ENCODE data around the gene PRSS58. TPM values are rescaled to one million over a fixed set of nuclear protein-coding genes. Genes with fewer than 3 reads are reported as not detected.

The PRSS58 gene
- total and polyA plus RNA-seq, 2 donors: 0.38 to 0.98 TPM

GRCh38 chr7:142298009-142298408 is 40.2 kb upstream of the PRSS58 start:
- Histone ChIP-seq H3K36me3 (ENCODE audit: control insufficient read depth in 2 of 2, insufficient read depth in 2 of 2, low read length in 1 of 2) (no peaks in the 10 kb centered on the region), H3K27ac (ENCODE audit: low read depth in 1 of 2, low read length in 1 of 2) (peak overlapping the region in 1 of 2 donors; percentile 79), H3K4me1 (ENCODE audit: control insufficient read depth in 2 of 2, insufficient read depth in 2 of 2, low read length in 2 of 2) (peaks cover 25 to 47% of the 10 kb centered on the region in 2 donors), H3K4me3 (ENCODE audit: low read length in 2 of 2) (no peak overlapping the region), H3K27me3 (ENCODE audit: control insufficient read depth in 2 of 2, insufficient read depth in 1 of 2, low read length in 1 of 2) (no peaks in the 10 kb centered on the region), H3K9me3 (ENCODE audit: control insufficient read depth in 2 of 2, insufficient read depth in 1 of 2, low read length in 1 of 2) (no peaks in the 10 kb centered on the region)
- 62% methylated on average over 5 of the region's 5 CpGs for WGBS
- DNase-seq (ENCODE audit: low read depth in 6 of 9, low spot score in 9 of 9): peak in 1 of 9 donors; percentile 65

GRCh38 chr7:142280263-142280662 is 22.4 kb upstream of the PRSS58 start:
- H3K27ac ChIP-seq (ENCODE audit: low read depth in 1 of 2, low read length in 1 of 2): no peak overlapping the region
- H3K27me3 ChIP-seq (ENCODE audit: control insufficient read depth in 2 of 2, insufficient read depth in 1 of 2, low read length in 1 of 2): no peaks in the 10 kb centered on the region
- H3K36me3 ChIP-seq (ENCODE audit: control insufficient read depth in 2 of 2, insufficient read depth in 2 of 2, low read length in 1 of 2): no peaks in the 10 kb centered on the region
- WGBS: 73% methylated on average over 3 of the region's 3 CpGs
- no peaks in the 10 kb centered on the region for H3K4me1 ChIP-seq (ENCODE audit: control insufficient read depth in 2 of 2, insufficient read depth in 2 of 2, low read length in 2 of 2)
- DNase-seq (ENCODE audit: low read depth in 6 of 9, low spot score in 9 of 9): no peak
- no peak overlapping the region for H3K4me3 ChIP-seq (ENCODE audit: low read length in 2 of 2)
- no peaks in the 10 kb centered on the region for H3K9me3 ChIP-seq (ENCODE audit: control insufficient read depth in 2 of 2, insufficient read depth in 1 of 2, low read length in 1 of 2)

GRCh38 chr7:142279601-142280000 is 21.7 kb upstream of the PRSS58 start:
- no peaks in the 10 kb centered on the region for H3K4me1 ChIP-seq (ENCODE audit: control insufficient read depth in 2 of 2, insufficient read depth in 2 of 2, low read length in 2 of 2)
- H3K9me3 ChIP-seq (ENCODE audit: control insufficient read depth in 2 of 2, insufficient read depth in 1 of 2, low read length in 1 of 2): no peaks in the 10 kb centered on the region
- no peaks in the 10 kb centered on the region for H3K36me3 ChIP-seq (ENCODE audit: control insufficient read depth in 2 of 2, insufficient read depth in 2 of 2, low read length in 1 of 2)
- H3K27me3 ChIP-seq (ENCODE audit: control insufficient read depth in 2 of 2, insufficient read depth in 1 of 2, low read length in 1 of 2): no peaks in the 10 kb centered on the region
- DNase-seq (ENCODE audit: low read depth in 6 of 9, low spot score in 9 of 9): peak in 1 of 9 donors; percentile 34
- no peak overlapping the region for H3K4me3 ChIP-seq (ENCODE audit: low read length in 2 of 2)
- no peak overlapping the region for H3K27ac ChIP-seq (ENCODE audit: low read depth in 1 of 2, low read length in 1 of 2)
- WGBS: 61% methylated on average over 1 of the region's 1 CpG

- H3K27ac ChIP-seq (ENCODE audit: low read depth in 1 of 2, low read length in 1 of 2): no peak overlapping the region
- peaks cover 0 to 4% of the 10 kb centered on the region in 2 donors for H3K9me3 ChIP-seq (ENCODE audit: control insufficient read depth in 2 of 2, insufficient read depth in 1 of 2, low read length in 1 of 2)
- peaks cover 2 to 5% of the 10 kb centered on the region in 2 donors for H3K4me1 ChIP-seq (ENCODE audit: control insufficient read depth in 2 of 2, insufficient read depth in 2 of 2, low read length in 2 of 2)
- no peak overlapping the region for H3K4me3 ChIP-seq (ENCODE audit: low read length in 2 of 2)
- no peaks in the 10 kb centered on the region for H3K27me3 ChIP-seq (ENCODE audit: control insufficient read depth in 2 of 2, insufficient read depth in 1 of 2, low read length in 1 of 2)
- no peak for DNase-seq (ENCODE audit: low read depth in 6 of 9, low spot score in 9 of 9)
- no peaks in the 10 kb centered on the region for H3K36me3 ChIP-seq (ENCODE audit: control insufficient read depth in 2 of 2, insufficient read depth in 2 of 2, low read length in 1 of 2)
- WGBS: 96% methylated on average over 3 of the region's 3 CpGs
Observed at GRCh38 chr7:142275028-142275427, 17.2 kb upstream of the PRSS58 start.

- no peak for DNase-seq (ENCODE audit: low read depth in 6 of 9, low spot score in 9 of 9)
- H3K9me3 ChIP-seq (ENCODE audit: control insufficient read depth in 2 of 2, insufficient read depth in 1 of 2, low read length in 1 of 2): peaks cover 0 to 4% of the 10 kb centered on the region in 2 donors
- H3K36me3 ChIP-seq (ENCODE audit: control insufficient read depth in 2 of 2, insufficient read depth in 2 of 2, low read length in 1 of 2): no peaks in the 10 kb centered on the region
- no peak overlapping the region for H3K27ac ChIP-seq (ENCODE audit: low read depth in 1 of 2, low read length in 1 of 2)
- H3K4me1 ChIP-seq (ENCODE audit: control insufficient read depth in 2 of 2, insufficient read depth in 2 of 2, low read length in 2 of 2): peaks cover 2 to 5% of the 10 kb centered on the region in 2 donors
- H3K27me3 ChIP-seq (ENCODE audit: control insufficient read depth in 2 of 2, insufficient read depth in 1 of 2, low read length in 1 of 2): no peaks in the 10 kb centered on the region
- 98% methylated on average over 2 of the region's 2 CpGs for WGBS
- no peak overlapping the region for H3K4me3 ChIP-seq (ENCODE audit: low read length in 2 of 2)
Observed at GRCh38 chr7:142272841-142273240, 15.0 kb upstream of the PRSS58 start.

- H3K9me3 ChIP-seq (ENCODE audit: control insufficient read depth in 2 of 2, insufficient read depth in 1 of 2, low read length in 1 of 2): no peaks in the 10 kb centered on the region
- no peak overlapping the region for H3K4me3 ChIP-seq (ENCODE audit: low read length in 2 of 2)
- no peaks in the 10 kb centered on the region for H3K4me1 ChIP-seq (ENCODE audit: control insufficient read depth in 2 of 2, insufficient read depth in 2 of 2, low read length in 2 of 2)
- H3K36me3 ChIP-seq (ENCODE audit: control insufficient read depth in 2 of 2, insufficient read depth in 2 of 2, low read length in 1 of 2): no peaks in the 10 kb centered on the region
- WGBS: 88% methylated on average over 8 of the region's 8 CpGs
- no peak overlapping the region for H3K27ac ChIP-seq (ENCODE audit: low read depth in 1 of 2, low read length in 1 of 2)
- H3K27me3 ChIP-seq (ENCODE audit: control insufficient read depth in 2 of 2, insufficient read depth in 1 of 2, low read length in 1 of 2): no peaks in the 10 kb centered on the region
- DNase-seq (ENCODE audit: low read depth in 6 of 9, low spot score in 9 of 9): no peak
Observed at GRCh38 chr7:142263598-142264380, 5.9 kb upstream of the PRSS58 start.

- no peak for DNase-seq (ENCODE audit: low read depth in 6 of 9, low spot score in 9 of 9)
- no peaks in the 10 kb centered on the region for H3K36me3 ChIP-seq (ENCODE audit: control insufficient read depth in 2 of 2, insufficient read depth in 2 of 2, low read length in 1 of 2)
- H3K9me3 ChIP-seq (ENCODE audit: control insufficient read depth in 2 of 2, insufficient read depth in 1 of 2, low read length in 1 of 2): no peaks in the 10 kb centered on the region
- WGBS: 96% methylated on average over 2 of the region's 2 CpGs
- H3K4me3 ChIP-seq (ENCODE audit: low read length in 2 of 2): no peak overlapping the region
- no peaks in the 10 kb centered on the region for H3K4me1 ChIP-seq (ENCODE audit: control insufficient read depth in 2 of 2, insufficient read depth in 2 of 2, low read length in 2 of 2)
- H3K27ac ChIP-seq (ENCODE audit: low read depth in 1 of 2, low read length in 1 of 2): no peak overlapping the region
- H3K27me3 ChIP-seq (ENCODE audit: control insufficient read depth in 2 of 2, insufficient read depth in 1 of 2, low read length in 1 of 2): no peaks in the 10 kb centered on the region
Observed at GRCh38 chr7:142250705-142251104, 7.2 kb downstream of the PRSS58 start.

GRCh38 chr7:142249918-142250317 is 7.9 kb downstream of the PRSS58 start:
- no peak overlapping the region for H3K27ac ChIP-seq (ENCODE audit: low read depth in 1 of 2, low read length in 1 of 2)
- no peak for DNase-seq (ENCODE audit: low read depth in 6 of 9, low spot score in 9 of 9)
- H3K27me3 ChIP-seq (ENCODE audit: control insufficient read depth in 2 of 2, insufficient read depth in 1 of 2, low read length in 1 of 2): no peaks in the 10 kb centered on the region
- H3K4me1 ChIP-seq (ENCODE audit: control insufficient read depth in 2 of 2, insufficient read depth in 2 of 2, low read length in 2 of 2): no peaks in the 10 kb centered on the region
- no peaks in the 10 kb centered on the region for H3K36me3 ChIP-seq (ENCODE audit: control insufficient read depth in 2 of 2, insufficient read depth in 2 of 2, low read length in 1 of 2)
- no peak overlapping the region for H3K4me3 ChIP-seq (ENCODE audit: low read length in 2 of 2)
- H3K9me3 ChIP-seq (ENCODE audit: control insufficient read depth in 2 of 2, insufficient read depth in 1 of 2, low read length in 1 of 2): no peaks in the 10 kb centered on the region

GRCh38 chr7:142248166-142249160 is 9.4 kb downstream of the PRSS58 start:
- Histone ChIP-seq H3K4me1 (ENCODE audit: control insufficient read depth in 2 of 2, insufficient read depth in 2 of 2, low read length in 2 of 2) (no peaks in the 10 kb centered on the region), H3K36me3 (ENCODE audit: control insufficient read depth in 2 of 2, insufficient read depth in 2 of 2, low read length in 1 of 2) (no peaks in the 10 kb centered on the region), H3K4me3 (ENCODE audit: low read length in 2 of 2) (no peak overlapping the region), H3K27me3 (ENCODE audit: control insufficient read depth in 2 of 2, insufficient read depth in 1 of 2, low read length in 1 of 2) (no peaks in the 10 kb centered on the region), H3K9me3 (ENCODE audit: control insufficient read depth in 2 of 2, insufficient read depth in 1 of 2, low read length in 1 of 2) (no peaks in the 10 kb centered on the region), H3K27ac (ENCODE audit: low read depth in 1 of 2, low read length in 1 of 2) (no peak overlapping the region)
- WGBS: 80% methylated on average over 7 of the region's 7 CpGs
- DNase-seq (ENCODE audit: low read depth in 6 of 9, low spot score in 9 of 9): peak in 1 of 9 donors; percentile 34

All from thymus (tissue), 11 donors.